Cardiac septum (tissue), 1 donor: ENCODE data around the gene MUC5AC. TPM values are rescaled to one million over a fixed set of nuclear protein-coding genes. Genes with fewer than 3 reads are reported as not detected.

ENCODE experiments used
- DNase-seq: peaks from one replicate; pipeline ENCODE4 v3.0.0-alpha.2; 2020; ENCODE audit warnings: low spot score
- intact Hi-C: fragments of 100-400 bp; cut with DNase I; formaldehyde crosslinking; loops from one replicate; pipeline ENCODE4 v1.14.0; 2022
- total RNA-seq: library from RNA; stranded (reverse); fragmentation: NEBNext Ultra II Directional; extraction: Animal tissue kit (Norgen Biotek cat#: 25700); gene quantifications from one replicate; pipeline ENCODE4 v1.2.1, GENCODE V29; 2021
- donor health status: DM: no; HTN: no; CAD: no.

The MUC5AC gene
- total RNA-seq, 1 donor from 2014 or later = not detected

DNA sequence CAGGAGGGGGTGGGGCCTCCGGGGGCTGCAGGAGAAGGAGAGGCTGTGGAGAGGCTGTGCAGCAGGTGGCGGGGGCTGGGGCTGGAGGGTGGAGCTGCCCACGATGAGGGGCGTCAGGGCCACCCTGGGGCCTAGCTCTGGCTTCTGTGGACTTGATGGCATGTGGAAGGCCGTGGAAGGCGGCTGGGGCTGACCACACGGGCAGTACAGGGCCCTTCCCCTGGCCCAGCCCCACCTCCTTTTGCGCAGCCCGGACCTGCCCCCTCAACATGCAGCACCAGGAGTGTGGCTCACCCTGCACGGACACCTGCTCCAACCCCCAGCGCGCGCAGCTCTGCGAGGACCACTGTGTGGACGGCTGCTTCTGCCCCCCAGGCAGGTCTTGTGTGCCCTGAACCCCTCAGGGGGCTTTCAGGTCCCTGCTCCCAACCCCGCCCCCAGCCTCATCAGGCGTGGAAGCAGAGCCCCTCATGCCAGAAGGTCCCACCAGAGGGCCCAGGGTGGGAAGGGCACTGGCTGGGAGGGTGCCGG, 71.2 kb downstream of the MUC5AC start:
- peak; percentile 66 for DNase-seq
- intact Hi-C loops = no loop called here

DNA sequence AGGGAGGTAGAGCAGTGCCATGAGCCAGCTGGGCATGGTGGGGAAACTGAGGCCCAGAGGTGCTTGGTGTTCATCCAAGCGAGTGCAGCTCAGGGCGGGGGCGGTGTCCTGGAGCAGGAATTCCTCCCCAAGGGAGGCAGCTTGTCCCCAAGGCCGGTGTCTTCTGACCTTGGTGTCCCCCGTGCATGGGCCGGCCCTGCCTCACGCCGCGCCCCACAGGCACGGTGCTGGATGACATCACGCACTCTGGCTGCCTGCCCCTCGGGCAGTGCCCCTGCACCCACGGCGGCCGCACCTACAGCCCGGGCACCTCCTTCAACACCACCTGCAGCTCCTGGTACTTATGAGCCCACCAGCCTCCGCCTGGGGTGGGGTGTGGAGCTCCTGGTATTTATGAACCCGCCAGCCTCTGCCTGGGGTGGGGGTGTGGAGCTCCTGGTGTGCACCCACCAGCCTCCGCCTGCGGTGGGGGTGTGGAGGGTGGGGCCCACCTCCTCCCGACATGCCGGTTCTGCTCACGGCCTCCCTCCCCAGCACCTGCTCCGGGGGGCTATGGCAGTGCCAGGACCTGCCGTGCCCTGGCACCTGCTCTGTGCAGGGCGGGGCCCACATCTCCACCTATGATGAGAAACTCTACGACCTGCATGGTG, 71.8 kb downstream of the MUC5AC start:
- intact Hi-C loops = no loop called here
- DNase-seq = peak; percentile 67

DNA sequence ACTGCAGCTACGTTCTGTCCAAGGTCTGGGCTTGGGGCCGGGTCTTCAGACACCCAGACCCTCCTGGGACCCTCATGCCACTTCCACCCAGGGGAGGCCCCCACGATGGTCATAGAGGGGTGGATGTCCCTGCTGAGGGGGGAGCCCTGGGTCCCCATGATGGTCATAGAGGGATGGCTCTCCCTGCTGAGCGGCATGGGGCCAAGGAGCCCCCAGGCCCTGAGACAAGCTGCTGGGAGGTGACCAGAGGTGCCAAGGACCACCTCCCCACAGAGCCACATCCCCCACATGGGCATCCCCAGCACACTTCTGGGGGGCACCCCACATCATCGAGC, 72.3 kb downstream of the MUC5AC start:
- DNase-seq = peak; percentile 56
- intact Hi-C loops = no loop called here

DNA sequence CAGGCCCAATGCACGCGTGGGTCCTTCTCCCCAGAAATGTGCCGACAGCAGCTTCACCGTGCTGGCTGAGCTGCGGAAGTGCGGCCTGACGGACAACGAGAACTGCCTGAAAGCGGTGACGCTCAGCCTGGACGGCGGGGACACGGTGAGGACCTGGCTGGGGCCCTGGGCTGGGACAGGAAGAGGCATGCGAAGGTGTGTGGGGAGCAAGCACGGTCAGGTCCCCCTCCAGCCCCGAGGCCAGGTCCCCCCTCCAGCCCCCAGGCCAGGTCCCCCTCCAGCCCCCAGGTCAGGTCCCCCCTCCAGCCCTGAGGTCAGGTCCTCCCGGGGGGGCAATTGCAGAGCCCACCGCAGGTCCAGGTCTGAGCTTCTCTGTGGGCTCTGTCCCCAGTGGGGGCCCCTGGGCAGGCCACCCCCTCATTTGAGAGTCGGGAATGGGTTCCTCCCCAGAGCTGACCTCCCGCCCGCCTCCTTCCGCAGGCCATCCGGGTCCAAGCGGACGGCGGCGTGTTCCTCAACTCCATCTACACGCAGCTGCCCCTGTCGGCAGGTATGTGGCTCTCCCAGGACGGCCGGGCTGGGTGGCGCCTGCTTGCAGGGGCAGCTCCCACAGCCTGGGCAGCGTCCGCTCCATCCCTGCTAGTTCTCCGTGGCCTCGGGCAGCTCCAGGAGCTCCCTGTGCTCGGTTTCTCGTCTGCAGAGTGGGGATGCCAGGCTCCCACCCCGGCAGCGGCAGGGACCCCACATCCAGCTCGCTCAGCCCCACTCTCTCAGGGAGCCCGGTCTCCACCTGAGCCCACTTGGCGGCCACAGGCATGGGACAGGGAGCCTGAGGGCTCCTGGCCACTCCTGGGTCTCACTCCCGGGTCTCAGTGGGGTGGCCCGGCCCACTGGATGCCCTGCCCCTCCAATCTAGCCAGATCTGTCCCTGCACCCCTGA, 73.0 kb downstream of the MUC5AC start:
- peak; percentile 60 for DNase-seq
- intact Hi-C loops = no loop called here

DNA sequence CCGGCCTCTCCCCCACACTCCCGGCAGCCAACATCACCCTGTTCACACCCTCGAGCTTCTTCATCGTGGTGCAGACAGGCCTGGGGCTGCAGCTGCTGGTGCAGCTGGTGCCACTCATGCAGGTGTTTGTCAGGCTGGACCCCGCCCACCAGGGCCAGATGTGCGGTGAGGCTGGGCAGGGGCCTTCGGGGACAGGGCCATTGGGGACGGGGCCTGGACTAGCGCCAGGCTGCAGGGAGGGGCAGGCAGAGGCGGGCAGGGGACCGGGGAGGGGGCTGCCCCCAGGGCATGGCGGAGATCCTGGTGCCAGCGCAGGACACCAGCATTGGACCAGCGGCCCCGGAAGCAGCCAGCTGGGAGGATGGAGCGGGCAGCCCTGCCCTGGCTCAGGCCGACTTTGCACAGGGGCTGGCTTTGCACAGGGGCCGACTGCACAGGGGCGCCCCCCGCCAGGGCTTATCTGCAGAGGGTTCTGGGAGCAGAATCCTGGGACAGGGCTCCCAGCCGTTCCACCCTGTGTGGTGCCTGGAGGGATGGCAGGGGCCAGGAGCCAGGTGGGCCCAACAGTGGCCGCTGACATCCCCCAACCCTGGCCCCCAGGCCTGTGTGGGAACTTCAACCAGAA, 73.8 kb downstream of the MUC5AC start:
- DNase-seq = peak; percentile 72
- intact Hi-C loops = no loop called here

DNA sequence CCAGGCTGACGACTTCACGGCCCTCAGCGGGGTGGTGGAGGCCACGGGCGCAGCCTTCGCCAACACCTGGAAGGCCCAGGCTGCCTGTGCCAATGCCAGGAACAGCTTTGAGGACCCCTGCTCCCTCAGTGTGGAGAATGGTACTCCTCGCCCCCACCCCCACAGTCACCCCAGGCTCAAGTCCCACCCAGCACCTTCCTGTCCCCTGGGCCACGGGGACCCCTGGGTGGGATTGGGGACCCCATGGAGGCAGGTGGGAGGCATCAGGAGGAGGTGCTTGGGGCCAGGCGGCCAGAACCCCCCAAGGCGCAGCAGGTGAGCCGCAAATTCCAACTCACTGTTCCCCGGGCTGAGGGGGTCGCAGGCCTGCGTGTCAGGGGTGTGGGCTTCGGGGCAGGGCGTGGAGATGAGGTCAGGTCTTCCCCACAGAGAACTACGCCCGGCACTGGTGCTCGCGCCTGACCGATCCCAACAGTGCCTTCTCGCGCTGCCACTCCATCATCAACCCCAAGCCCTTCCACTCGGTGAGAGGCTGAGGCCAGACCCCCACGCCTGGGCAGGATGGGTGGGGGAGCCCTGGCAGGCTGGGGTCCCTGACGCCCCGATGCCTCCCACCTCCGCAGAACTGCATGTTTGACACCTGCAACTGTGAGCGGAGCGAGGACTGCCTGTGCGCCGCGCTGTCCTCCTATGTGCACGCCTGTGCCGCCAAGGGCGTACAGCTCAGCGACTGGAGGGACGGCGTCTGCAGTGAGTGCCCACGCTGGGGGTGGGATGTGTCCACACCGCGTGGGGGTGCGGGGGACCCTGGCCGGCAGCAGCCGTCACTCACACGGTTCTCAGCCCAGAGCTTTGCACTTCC, 74.5 kb downstream of the MUC5AC start:
- intact Hi-C loops = no loop called here
- DNase-seq = peak; percentile 62

DNA sequence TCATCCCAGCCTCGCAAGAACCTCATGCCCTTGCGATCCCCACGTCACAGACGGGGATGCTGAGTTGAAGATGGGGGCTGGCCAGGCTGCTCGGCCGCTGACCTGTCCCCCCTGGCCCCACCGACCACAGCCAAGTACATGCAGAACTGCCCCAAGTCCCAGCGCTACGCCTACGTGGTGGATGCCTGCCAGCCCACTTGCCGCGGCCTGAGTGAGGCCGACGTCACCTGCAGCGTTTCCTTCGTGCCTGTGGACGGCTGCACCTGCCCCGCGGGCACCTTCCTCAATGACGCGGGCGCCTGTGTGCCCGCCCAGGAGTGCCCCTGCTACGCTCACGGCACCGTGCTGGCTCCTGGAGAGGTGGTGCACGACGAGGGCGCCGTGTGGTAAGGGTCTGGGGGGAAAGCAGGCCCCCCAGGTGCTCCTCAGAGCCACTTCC, 75.1 kb downstream of the MUC5AC start:
- intact Hi-C loops = no loop called here

DNA sequence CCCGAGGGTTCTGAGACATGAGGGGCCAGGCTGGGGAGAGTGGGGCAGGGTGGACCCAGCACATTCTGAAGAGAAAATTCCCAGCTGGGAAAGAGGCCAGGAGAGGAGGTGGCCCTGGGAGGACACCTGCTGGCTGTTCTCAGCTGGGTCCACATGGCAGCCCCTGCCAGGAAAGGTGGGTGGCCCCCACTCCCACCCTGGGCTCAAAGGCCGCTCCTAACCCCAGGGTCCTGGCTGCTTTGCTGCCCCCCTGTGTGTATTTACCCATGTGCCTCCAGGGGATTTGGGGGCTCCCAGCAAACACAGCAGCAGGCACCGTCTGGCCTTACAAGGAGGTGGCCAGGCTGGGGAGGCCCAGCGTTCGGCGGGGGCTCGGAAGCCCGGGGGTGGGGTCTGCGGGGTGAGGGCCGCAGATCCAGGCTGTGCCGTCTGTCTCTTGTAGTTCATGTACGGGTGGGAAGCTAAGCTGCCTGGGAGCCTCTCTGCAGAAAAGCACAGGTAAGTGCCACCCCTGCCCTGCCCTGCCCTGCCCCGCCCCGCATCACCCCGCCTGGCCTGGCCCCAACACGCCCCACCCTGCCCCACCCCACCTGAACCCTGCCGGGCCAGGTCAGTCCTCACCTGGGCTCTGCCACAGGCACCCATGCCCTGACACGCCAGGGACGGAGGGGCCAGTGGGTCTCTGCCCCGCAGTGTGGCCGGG, 75.7 kb downstream of the MUC5AC start:
- peak; percentile 36 for DNase-seq
- intact Hi-C loops = no loop called here

More for the DNA sequence above, 75.1 kb downstream of the MUC5AC start:
- DNase-seq = peak; percentile 9

DNA sequence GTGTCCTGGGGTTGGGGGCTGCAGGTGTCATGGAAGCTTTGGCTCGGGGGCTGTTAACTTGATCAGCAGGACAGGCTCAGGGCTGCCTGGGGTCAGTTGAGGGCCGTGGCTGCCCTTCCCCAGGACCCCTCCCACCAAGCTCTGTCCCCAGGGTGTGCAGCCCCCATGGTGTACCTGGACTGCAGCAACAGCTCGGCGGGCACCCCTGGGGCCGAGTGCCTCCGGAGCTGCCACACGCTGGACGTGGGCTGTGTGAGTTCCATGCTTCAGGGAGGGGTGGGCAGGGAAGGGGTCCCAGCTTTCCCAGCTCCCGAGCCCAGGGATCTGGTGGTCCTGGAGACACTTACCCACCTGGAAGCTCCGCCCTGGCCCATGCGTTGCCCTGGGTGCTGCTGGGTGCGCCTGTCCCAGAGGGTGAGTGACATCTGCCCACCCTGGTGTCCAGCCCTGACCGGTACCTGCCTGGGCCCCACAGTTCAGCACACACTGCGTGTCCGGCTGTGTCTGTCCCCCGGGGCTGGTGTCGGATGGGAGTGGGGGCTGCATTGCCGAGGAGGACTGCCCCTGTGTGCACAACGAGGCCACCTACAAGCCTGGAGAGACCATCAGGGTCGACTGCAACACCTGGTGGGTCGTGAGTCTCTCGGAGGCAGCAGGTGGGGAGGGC, 76.4 kb downstream of the MUC5AC start:
- intact Hi-C loops = no loop called here
- peak; percentile 77 for DNase-seq

DNA sequence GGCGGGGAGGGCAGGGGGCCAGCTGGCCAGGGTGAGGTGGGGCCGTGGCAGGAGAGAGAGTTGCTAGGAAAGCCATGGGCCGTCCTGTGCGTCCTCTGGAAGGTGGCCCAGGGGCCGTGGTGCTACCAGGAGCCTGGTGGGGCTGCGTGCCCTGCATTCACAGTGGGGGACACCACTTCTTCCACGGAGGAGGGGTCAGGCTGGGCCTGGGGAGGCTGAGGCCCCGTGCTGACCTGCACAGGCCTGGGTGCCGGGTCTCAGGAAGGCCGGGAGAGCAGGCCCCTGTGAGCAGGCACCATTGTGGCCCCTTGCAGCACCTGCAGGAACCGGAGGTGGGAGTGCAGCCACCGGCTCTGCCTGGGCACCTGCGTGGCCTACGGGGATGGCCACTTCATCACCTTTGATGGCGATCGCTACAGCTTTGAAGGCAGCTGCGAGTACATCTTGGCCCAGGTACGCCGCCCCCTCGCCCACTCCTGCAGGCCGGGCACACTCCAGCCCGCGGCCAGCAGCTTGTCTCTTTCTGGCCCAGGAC, 77.1 kb downstream of the MUC5AC start:
- peak; percentile 54 for DNase-seq

DNA sequence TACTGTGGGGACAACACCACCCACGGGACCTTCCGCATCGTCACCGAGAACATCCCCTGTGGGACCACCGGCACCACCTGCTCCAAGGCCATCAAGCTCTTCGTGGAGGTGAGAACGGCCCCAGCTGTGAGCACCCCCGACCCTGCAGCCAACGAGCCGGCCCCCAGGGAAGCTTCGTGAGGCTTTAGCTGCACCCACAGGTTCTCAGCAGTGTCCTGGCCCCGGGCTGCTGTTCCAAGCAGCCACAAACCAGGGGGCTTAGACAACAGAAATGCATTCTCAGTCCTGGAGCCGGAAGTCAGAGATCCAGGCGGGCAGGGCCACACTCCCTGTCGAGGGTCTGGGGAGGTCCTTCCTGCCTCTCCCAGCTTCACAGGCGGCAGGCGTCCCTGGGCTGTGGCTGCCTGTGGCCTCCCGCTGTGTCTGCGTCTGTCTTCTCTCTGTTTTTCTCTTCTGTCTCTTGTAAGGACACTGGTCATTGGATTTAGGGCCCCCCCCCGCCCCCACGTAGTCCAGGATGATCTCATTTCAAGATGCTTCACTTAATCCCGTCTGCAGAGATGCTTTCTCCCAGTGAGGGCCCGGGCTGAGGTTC, 77.7 kb downstream of the MUC5AC start:
- DNase-seq = peak; percentile 65
- intact Hi-C loops = no loop called here

More for the DNA sequence above, 77.1 kb downstream of the MUC5AC start:
- intact Hi-C loops = no loop called here

DNA sequence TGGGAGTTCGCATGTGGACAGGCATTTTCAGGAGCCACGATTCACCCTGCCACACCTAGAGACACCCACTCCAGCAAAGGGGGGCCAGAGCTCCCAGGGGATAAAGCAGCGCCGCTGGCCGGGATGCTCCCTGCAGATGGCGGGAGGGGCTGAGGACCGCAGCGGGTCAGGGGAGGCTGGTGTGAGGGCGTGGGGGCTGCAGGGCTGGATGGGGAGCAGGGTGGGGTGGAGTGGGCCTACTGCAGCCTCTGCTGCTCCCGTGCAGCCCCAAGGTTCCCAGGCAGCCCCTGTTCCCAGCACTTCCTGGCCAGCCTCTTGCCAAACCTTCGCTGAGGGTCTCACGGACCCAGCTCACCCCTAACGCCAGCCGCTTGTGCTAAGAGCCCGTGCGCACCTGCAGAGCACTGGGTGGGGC, 78.2 kb downstream of the MUC5AC start:
- intact Hi-C loops = no loop called here
- peak; percentile 70 for DNase-seq

DNA sequence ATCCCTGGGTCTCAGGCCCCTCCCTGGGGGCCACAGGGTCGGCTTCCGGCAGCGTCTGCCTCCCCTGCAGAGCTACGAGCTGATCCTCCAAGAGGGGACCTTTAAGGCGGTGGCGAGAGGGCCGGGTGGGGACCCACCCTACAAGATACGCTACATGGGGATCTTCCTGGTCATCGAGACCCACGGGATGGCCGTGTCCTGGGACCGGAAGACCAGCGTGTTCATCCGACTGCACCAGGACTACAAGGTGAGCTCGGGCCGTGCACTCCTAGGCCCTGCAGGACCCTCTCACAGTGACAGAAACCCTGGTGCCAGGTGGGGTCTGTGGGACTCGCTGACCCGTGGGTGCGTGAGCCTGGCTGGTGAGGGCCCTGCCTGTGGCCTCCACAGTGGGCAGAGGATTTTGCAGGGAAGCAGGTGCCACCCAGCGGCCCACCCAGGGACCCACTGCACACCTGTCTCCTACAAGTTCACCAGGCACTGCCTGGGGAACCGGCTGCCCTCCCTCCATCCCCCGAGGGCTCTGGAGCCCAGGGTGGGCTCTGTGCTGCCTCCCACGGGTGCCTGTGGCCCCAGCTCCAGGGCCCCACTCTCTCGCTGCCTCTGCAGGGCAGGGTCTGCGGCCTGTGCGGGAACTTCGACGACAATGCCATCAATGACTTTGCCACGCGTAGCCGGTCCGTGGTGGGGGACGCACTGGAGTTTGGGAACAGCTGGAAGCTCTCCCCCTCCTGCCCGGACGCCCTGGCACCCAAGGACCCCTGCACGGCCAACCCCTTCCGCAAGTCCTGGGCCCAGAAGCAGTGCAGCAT, 78.8 kb downstream of the MUC5AC start:
- DNase-seq = peak; percentile 73

DNA sequence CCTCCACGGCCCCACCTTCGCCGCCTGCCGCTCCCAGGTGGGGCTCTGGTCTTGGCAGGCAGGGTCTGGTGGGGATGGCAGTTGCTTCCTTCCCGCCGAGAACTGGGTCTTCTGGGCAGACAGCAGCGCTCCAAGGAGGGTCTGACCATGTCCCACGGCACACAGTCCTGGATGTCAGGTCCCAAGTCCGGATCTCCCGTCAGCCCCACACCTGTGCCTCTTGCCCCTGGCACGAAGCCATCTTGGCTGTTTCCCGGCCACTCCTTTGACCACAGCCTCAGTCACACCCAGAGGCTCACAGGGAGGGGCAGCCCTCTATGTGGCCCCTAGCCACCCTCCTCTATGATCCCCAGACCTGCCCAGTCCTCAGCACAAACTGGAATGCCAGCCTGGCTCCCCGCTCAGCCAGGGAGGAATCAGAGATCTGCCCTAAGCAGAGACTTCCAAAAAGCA, 79.4 kb downstream of the MUC5AC start:
- DNase-seq = no peak
- intact Hi-C loops = no loop called here

More for the DNA sequence above, 78.8 kb downstream of the MUC5AC start:
- intact Hi-C loops = no loop called here

DNA sequence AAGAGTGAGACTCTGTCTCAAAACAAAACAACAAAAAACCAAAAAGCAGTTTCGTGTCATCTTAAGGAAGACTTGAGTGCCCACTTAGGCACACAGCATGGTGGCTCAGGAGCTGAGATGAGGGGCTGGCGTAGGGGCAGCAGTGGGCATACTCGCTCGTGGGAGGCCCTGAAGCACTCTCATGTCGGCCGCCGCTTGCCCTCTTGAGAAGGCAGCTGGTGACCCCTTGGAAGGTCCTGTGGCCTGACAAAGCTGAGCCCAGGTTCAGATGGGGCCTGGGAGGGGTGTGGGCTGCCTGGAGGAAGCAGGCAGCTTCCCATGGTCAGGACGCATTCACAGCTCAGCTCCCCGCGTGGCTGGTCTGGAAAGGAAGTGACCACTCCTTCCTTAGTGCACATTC, 80.1 kb downstream of the MUC5AC start:
- DNase-seq = no peak
- intact Hi-C loops = no loop called here

DNA sequence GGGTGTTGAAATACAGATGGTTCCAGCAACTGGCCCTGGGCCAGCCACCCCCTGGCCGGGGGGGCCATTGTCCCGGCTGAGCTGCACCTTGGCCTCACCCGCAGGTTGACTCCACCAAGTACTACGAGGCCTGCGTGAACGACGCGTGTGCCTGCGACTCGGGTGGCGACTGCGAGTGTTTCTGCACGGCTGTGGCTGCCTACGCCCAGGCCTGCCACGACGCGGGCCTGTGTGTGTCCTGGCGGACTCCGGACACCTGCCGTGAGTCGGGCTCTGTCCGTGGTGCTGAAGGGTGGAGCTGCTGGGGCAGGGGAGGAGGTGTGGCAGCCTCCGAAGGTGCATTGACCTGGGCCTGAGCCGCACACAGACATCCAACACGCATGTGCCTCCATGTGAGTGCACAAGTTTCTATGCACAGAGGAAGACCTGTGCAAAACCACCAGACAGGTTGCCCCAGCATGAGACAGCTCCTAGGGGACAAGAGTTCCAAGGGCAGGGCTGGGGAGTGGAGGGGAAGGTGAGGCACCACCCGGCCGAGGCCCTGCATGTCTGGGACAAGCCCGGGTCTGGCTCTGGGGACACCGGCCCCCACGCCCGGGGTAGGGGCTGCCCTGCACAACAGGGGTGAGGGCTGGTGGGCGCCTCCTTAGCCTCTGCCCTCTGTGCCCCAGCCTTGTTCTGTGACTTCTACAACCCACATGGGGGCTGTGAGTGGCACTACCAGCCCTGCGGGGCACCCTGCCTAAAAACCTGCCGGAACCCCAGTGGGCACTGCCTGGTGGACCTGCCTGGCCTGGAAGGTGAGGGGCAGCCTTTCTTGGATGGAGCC, 81.2 kb downstream of the MUC5AC start:
- DNase-seq = no peak
- intact Hi-C loops = no loop called here
